DOHH2 (cell line): ENCODE data around the gene YES1.

Experiments used
- CTCF ChIP-seq: fragments of 200-600 bp; sonication (generic); IDR thresholded peaks from one replicate; pipeline ENCODE4 v1.5.1; 2014; ENCODE audit warnings: antibody characterized with exemption, mild to moderate bottlenecking, low read depth, low read length; ENCODE audit not compliant: poor library complexity, severe bottlenecking
- EZH2phosphoT487 ChIP-seq: fragments of 200-600 bp; sonication (generic); IDR thresholded peaks from 2 replicates; pipeline ENCODE4 v1.6.1; 2017; ENCODE audit warnings: borderline replicate concordance, mild to moderate bottlenecking, antibody characterized with exemption, low read length, moderate library complexity, mixed read lengths

DNA sequence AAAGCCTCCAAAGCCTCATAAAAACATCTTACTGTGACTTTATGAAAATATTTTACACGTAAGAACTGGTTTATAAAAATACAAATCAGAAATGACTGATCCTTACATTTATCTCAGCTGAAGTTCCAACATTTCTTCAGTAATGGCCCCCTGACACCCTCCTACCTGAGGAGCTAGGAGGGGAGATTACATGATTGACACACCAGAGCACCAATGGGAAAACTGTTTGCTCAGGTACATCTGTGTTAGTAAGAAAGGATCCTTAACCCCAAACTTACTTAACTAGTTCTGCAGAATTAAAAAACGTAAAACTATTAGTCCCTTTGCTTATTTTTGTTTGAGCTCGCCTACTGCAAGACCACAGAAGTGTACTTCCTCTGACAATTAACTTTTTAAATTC lies 126.6 kb downstream of the YES1 start:
- TF ChIP-seq CTCF (no peak), EZH2phosphoT487 (no peak)
